HG02973 (cell line): ENCODE results near the gene SEMA4G.

Experiments
- ATAC-seq: cut with Tn5 transposase; IDR thresholded peaks from one replicate; pipeline ENCODE4 v1.9.1; 2021; ENCODE audit warnings: moderate library complexity; ENCODE audit not compliant: unreplicated experiment

Gene SEMA4G

GRCh38 chr10:100969187-100970075 is at the start of gene SEMA4G:
SEMA4G (plus strand) TSS chr10:100969504; CDS start chr10:100972913, 3,409 bp downstream.
- ATAC-seq: no peak

- no peak for ATAC-seq
These were observed 45.7 kb upstream of the SEMA4G start for GRCh38 chr10:100923580-100923979.

- no peak for ATAC-seq
These were observed 42.0 kb upstream of the SEMA4G start for GRCh38 chr10:100927266-100927665.

- no peak for ATAC-seq
These were observed 41.3 kb upstream of the SEMA4G start for GRCh38 chr10:100928039-100928438.

- no peak for ATAC-seq
These were observed 38.9 kb upstream of the SEMA4G start for GRCh38 chr10:100930368-100930767.

GRCh38 chr10:100934084-100934659 is 35.1 kb upstream of the SEMA4G start:
- no peak for ATAC-seq

- ATAC-seq: no peak
These were observed 29.4 kb upstream of the SEMA4G start for GRCh38 chr10:100939763-100940344.

GRCh38 chr10:100942229-100942628 is 27.1 kb upstream of the SEMA4G start:
- ATAC-seq: no peak

- no peak for ATAC-seq
These were observed 25.8 kb upstream of the SEMA4G start for GRCh38 chr10:100943508-100943907.

GRCh38 chr10:100945754-100946153 is 23.6 kb upstream of the SEMA4G start:
- ATAC-seq: no peak

GRCh38 chr10:100948916-100949315 is 20.4 kb upstream of the SEMA4G start:
- ATAC-seq: no peak

- no peak for ATAC-seq
These were observed 9.1 kb upstream of the SEMA4G start for GRCh38 chr10:100960251-100960650.

- ATAC-seq: no peak
These were observed 6.8 kb upstream of the SEMA4G start for GRCh38 chr10:100962351-100963080.

- no peak for ATAC-seq
These were observed 5.5 kb upstream of the SEMA4G start for GRCh38 chr10:100963826-100964225.

GRCh38 chr10:100965820-100966219 is 3.5 kb upstream of the SEMA4G start:
- ATAC-seq: no peak

- ATAC-seq: no peak
These were observed 2.4 kb upstream of the SEMA4G start for GRCh38 chr10:100966887-100967286.

- no peak for ATAC-seq
These were observed 2.0 kb upstream of the SEMA4G start for GRCh38 chr10:100967332-100967731.

- no peak for ATAC-seq
These were observed 1.1 kb upstream of the SEMA4G start for GRCh38 chr10:100968062-100968736.

- ATAC-seq: no peak
These were observed 479 bp upstream of the SEMA4G start for GRCh38 chr10:100968863-100969186.

- ATAC-seq: no peak
These were observed 991 bp downstream of the SEMA4G start for GRCh38 chr10:100970076-100970913.
